HG02763 (cell line): ENCODE data around the gene HK3.

Source experiments
- ATAC-seq: cut with Tn5 transposase; IDR thresholded peaks from one replicate; pipeline ENCODE4 v1.9.1; 2021; ENCODE audit warnings: mild to moderate bottlenecking, moderate library complexity; ENCODE audit not compliant: unreplicated experiment

HK3 gene

DNA sequence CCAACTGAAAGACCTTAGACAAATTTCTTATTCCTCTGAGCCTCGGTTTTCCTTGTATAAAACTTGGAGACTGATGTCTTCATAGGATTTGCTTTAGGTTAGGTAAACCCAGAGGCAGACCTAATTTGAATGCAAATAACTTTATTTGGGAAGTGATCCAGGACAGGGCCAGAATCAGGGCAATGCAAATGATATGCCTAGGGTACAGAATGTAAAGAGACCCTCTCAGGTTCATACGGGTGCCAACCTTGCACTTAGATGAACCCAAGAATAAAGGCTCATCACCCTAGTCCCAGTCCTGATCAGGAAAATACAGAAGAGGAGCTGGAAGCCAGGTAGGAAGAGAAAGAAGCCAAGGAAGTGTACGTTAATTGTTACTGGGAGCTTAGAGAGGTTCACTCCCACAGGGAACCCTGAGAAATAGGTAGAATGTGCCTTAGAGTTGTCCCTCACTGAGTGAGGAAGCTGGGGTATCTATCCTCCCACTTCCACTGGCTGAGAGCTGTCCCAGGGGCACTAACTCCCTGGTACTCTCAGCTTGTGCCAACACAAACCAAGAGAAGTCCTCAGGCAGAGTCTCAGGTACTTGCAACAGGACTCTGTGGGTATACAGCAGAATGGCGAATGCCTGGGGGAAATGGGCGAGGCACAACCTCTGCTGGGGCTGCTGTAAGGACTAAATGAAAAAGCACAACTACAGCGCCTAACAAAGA is 3.1 kb upstream of the HK3 start:
- no peak for ATAC-seq

DNA sequence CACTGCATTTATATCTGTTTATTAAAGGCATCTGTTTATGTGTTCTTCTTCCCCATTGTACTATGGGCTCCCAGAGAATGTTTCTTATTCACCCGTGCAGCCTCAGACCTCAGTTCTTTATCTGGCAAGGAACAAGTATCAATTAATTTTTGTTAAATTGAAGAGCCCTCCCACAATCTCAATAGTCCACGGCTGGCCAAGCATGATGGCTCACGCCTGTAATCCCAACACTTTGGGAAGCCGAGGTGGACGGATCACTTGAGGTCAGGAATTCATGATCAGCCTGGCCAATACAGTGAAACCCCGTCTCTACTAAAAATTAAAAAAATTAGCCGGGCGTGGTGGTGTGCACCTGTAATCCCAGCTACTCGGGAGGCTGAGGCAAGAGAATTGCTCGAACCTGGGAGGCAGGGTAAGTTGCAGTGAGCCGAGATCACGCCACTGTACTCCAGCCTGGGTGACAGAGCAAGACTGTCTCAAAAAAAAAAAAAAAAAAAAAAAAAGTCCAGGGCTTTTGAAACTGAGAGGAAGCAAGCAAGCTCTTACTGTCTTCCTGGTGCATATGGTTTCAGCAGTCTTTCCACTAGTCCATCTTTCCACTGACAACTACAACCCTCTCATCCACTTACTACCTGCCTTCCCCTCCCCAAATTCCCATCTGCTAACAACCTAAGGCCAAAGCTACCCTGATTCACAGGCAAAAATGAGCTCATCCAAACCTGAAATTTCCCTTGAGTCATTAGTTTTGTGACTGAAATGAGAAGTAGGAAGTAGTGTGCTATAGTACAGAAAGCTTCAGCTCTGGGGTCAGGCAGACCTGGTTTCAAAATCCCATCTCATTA is 2.3 kb upstream of the HK3 start:
- ATAC-seq, result peak; percentile 46

DNA sequence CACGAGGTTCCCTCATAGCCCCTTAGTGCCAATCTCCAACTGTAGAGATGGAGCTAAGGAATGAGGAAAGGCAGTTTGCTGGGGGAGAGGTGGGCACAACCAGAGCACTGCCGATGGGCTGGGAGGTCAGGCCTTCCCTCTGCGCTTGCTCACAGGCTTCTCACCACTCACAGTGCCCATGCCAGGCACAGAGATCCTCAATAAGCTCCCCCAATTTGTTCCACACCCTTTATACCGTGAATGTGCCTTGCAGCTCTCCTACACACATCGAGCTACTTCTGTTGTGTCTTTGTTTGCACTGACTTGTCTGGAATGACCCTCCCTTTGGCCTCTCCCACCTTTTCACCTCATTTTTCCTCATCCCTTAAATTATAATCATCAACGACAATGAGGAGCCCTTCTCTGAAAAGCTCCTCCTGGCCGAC is 1.6 kb upstream of the HK3 start:
- no peak for ATAC-seq

DNA sequence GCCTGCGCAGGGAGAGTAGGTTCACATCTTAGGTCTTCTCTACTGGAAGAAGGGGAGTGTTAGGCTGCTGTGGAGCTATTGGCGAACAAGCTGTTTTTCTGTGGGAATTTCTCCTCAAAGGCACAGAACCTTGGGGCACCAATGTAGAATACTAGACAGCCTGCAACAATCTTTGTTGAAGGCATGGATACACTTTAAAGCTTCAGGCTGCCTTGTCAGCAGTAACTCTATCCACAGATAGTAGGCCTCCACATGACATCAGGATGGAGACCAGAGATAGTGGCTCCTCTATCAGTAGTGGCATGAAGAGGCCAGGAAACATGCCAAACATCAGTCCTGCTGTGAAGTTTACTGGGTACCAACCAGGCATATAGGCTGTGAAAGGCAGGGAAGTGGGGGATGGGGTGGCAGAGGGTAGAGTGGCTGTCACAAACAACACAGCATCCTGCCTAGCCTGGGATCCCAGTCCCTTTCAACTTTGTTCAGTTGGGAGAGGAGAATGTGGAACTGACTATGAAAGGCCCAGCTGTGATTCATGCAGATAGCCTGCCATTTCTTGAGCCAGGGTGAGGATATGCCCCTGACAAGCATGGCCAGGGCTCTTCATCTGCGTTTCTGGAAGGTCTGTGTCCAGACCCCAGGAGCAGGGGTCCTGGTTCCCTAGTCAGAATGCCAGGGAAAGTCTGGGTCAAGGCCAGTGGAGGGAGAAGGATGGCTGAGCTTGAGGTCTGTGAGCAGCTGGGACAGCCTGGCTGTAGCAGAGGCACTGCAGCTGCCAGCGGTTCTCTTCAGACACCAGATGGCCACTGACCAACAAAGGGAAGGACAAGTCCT is 1.0 kb upstream of the HK3 start:
- no peak for ATAC-seq

DNA sequence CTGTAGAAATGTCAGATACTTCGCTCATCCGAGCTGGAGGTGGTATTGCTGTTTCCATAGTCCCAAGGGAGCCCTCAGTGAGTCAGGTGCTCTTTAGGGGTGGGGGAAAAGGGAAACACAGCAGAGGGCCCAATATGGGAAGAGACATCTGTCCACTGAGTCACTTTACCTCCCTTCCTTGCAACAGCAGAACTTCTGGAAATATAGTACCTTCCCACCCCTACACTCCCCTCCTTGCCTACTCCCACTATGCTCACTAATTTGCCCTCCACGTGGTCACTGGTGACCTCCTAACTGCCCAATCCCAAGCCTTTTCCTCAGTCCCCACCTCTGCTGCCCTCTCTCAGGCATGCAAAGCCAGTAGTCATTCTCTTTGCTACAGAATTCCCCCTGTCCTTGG is 1.9 kb downstream of the HK3 start:
- ATAC-seq, result no peak

DNA sequence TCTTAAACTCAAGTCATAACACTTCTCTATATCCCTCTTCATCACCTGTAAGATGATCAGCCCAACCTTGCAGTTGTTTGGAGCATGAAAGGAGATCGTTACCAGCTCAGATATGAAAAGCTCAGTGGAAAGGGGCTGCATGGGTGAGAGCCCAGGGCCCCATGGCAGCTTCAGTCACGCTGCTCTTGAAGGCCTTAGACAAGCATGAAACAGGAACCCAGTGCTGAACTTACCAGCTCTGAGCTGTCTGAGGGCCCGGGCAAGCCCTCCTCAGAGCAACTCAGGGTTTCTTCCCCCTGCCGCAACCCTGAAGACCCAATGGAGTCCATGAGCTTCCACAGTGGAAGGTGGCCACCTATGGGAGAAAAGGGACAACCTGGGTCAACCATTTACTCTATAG is 3.3 kb downstream of the HK3 start:
- no peak for ATAC-seq

DNA sequence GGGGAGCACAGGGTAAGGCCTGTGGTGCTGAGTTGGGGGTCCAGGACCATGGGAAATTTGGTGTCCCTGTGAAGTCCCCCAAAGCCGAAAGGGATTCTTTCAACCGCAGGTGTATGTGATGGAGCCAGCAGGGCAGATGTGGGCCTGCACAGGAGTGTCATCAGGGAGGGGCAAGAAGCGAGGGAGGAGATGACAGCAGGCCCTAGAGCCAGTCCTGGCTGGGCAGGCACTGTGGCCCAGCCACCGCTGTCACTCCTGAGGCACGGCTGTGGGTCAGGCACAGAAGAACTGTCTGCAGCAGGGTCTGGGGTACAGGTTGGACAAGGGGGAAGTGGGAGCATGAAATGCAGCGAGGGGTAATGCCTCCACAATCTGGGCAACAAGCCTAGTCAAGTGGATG is 4.8 kb downstream of the HK3 start:
- no peak for ATAC-seq

DNA sequence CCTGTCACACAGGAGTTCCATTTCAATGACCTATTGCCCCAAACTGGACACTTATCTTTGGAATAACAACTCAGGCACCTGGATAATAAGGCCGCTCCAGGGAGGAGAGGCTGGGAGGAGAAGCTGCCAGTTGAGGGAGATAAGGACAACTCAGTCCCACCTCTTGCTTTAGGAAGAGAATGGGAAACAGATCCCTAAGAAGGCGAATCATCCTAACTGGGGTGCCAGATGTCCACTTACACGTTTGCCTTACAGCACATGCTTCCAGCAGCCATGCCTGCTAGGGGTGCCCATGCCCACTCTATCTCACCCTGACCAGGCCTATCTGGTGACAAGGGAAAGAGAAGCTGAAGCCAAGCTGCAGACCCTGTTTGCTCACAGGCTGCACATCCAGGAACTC is 6.5 kb downstream of the HK3 start:
- no peak for ATAC-seq

DNA sequence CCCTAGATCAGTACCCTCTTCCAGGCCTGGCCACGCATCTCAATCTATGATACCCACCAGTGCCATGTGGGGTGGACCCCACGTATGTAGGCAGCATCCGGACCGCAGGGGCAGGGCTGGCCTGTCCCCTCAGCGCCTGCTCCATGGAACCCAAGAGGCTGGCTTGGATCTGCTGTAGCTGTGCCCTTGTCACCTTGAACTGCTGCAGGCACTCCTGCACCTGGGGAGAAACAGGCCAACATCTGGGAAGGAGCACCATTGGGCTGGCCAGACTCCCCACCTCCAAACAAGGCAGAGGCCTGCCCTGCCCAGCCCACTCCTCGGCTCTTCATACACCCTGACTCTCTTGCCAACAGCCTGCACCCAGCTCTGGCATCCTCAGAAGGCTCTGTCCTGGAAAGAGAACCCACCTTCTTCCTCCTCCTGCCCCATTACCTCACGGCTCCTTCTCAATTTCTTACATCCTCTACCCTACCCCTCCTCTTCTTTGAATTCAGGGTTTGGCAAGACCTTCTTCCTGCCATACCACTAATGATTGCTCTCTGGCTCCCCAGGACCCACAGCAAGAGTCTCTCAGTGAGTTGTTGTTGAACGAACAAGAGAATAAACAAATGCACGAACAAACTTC is 7.7 kb downstream of the HK3 start:
- ATAC-seq, result no peak

DNA sequence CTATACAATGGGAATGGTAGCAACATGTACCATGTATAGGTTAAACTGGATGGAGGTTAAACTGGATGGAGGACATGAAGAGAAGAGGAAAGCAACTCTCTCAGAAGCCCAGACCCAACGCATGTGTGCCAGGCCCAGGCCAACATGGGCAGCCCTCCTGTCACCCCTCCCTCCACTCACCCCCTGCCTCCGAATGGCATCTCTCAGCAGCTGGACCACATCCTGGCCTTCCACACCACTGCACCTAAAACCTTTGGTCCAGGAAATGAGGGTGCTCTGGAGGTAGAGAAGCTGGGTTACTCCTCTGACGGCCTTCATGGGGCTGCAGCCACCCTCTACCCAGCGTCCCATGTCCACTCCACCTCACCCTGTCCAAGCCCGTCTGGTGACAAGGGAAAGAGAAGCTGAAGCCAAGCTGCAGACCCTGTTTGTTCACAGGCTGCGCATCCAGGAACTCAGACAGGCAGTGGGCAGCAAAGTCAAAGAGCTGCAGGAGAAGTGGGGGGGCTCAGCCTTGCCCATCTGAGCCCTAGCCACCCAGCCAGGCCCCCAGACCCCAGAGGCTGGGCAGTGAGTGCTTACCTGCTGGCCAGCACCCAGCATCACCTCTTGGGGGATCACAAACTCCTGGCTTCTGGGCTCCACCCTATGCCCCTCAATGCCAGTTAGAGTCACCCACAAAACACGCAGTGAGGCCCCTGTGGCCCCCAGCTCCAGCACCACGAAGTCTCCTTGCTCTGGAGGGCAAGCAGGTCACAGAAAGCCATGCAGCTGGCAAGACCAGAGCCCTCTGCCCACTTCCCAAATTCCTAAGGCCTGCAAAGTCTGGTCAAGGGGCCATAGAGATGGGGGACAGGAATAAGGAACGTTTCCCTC is 8.5 kb downstream of the HK3 start:
- ATAC-seq, result no peak

DNA sequence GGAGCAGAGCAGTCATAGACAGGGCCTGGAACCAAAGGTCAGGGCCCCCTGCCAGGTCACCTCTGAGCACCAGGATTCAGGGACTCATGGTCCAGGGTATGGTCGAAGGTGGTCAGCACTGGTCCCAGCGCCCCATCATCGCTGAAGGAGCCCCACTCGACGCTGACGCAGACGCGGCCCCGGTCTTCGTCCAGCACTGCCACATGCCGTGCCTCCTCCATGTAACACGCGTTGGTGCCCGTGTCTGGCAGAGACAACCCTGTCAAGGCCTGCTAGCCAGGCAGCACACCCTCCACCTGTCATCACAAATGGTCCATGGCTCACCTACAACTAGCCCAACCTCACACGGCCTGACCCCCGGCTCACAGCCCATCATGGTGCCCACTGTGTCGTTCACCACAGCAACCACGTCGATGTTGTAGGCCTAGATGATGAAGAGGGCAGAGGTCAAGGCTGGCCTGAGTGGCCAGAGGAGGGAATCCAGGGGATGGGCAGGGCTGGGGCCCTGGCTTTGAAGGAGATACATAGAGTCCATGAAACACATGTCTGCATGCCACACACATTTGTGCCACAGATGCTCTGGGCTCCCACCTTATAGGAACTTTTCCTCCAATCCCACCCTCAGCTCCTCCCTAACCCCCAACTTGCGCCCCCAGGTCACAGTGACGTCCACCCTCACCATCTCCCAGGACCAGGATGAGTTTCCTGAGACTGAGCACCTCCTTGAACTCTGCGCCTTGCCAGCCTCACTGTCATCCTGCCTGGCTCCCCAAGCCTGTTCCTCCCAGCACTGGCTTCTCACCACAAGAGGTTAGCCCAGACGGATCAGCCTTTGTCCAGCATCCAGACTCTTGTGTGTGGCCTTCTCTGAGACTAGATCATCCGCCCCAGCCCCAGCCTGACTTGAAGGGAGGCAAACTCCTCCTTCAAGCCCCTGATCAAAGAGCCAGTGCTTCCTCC is 9.5 kb downstream of the HK3 start:
- ATAC-seq, result no peak

DNA sequence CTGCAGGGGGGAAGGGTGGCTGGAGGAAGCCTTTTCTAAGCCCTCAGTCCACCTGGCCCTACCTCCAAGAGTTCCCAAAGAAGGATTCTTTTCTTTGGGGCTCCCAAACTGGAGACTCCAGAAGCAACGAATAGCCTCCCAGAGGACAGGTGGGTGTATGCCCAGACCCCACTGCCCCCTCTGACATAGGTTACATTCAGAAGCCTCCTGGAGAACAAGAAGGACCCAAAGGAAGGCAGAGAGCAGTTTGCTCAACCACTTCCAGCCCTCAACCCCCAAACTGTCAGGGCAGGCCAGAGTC is 10.3 kb downstream of the HK3 start:
- ATAC-seq, result no peak

DNA sequence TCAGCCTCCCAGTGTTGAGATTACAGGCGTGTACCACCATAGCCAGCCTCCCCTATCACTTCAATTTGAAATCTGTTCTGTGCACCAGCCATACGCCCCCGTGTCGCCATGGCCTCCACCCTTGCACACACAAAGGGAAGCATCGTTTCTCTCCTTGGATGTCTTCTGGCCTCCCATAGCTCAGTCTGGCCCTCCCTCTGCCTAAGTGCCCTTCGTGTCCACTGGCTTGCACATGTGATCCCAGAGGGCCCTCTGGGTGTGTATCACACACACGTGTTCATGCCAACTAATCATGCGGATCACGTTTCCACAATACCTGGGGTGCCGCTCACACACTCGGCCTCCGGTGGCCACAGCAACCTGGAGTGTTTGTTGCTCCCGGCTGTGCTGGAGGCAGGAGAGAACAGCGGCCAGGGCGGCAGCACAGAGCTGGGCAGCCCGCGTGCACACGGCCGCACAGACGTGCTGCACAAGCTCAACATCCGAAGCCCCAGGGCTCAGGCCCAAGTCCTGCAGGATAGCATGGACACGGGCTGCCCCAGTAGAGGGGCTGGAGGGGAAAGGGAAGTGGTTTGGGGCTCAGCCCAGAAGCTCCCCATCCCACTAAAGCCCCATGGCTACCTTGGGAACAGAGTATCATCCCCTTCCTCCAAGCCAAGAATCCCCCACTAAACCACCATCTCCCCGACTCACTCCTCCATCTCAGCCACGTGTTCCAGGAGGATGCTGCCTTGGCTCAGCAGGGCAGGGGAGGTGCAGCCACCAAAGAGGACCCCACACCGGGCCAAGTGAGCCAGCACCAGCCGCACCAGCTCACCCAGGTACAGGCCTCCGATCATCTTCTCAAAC is 10.9 kb downstream of the HK3 start:
- ATAC-seq, result no peak

DNA sequence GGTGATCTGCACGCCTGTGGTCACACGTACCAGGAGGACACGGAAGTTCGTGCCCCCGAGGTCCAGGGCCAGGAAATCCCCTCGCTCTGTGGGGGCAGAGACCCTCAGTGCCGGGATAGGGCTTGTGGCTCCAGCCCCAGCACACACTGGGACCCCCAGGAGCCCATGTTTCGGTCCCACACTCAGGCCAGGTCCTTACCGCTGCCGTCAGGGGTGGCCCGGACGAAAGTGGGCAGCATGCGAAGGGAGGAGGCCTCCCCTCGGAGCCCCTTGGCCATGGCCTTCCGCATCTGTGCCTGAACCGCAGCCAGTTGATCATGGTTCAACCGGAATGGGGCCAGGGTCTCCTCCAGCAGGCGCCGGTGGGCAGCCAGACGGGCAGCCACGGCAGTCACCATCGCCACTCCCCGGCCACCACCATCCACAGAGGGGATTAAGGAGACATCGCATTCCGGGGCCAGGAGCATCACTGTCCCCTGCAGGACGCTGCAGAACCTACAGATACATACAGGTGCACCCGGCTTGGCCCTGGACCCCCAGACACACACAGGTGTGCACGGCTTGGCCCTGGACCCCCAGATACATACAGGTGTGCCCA is 11.8 kb downstream of the HK3 start:
- ATAC-seq, result no peak

DNA sequence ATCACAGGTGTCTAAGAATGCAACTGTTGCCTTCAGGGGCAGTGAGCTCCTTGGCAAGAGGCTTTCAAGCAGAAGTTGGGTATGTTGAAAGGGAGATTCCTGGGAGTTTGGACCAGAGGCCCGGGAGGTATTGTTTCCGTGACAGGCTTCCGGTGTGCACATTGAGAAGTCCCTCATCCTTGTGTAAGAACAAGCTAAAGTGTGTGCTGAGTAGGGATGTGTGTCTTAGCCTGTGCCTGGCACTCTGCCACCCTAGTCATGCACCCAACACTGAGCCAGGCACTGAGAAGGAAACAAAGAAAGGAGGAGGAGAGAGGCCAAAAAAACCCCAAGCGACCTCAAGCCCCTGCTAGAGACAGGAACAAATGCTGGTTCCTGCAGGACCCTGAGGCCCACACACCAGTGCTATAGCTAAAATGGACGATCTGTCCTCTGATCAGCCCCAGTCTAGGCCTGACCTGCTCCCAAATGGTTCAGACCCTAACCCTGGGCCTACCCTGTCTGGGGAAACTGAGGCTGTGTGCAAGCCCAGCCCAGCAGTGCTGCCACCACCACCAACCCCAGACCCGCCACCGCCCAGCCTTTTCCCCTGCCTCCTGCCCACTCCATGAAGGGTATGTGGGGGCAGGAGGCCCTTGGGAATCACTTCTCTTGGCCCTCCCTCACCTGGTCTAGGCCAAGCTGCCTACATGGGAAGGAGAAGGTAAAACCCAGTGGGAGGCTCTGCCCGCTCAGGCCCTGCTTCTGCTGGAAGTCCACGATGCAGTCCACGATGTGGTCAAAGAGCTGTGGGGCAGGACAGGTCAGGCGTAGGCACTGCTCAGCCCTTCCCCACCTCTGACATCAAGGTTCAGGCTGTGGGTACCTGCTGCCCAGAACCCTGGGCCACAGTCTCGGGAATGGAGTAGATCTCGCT is 12.6 kb downstream of the HK3 start:
- ATAC-seq, result no peak

DNA sequence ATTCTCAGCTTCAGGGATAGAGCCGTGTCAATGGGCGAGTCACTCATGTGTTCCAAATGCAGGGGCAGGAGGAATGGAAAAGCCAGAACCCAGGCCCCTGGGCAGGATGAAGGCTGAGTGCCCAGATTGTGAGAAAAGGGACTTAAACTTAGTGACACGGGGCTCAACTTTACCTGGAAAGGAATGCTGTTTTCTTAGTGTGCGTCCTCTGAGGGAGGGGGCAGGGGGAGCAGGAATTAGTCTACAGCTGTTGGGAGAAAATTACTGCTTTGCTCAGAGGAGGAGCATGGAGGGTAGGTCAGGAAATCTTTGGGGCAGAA is 14.6 kb downstream of the HK3 start:
- no peak for ATAC-seq
